ENCODE measurements around the gene TCAF2.
"Not testable (repeated sequence)": the region's sequence is repeated elsewhere in the genome, so short reads cannot be mapped to it uniquely, and the experiment has no call there.

- not testable (repeated sequence) for TF ChIP-seq CTCF, POLR2AphosphoS5 (IDR thresholded peaks at IDR 0.05)
These were observed 49.3 kb upstream of the TCAF2 start, which contains the start of gene CTAGE15 for GRCh38 chr7:143571501-143571900.

Data from suprapubic skin (tissue), 3 donors.